HepG2 (cell line): ENCODE data around the gene STN1.

Experiments
- EZH2 ChIP-seq: conservative IDR thresholded peaks from 2 replicates; pipeline ENCODE4 v1.6.1; 2012; ENCODE audit warnings: mild to moderate bottlenecking, low read depth, low read length, moderate library complexity
- MXI1 ChIP-seq: IDR thresholded peaks from 3 replicates; pipeline ENCODE4 v1.6.1; 2012; ENCODE audit warnings: low read depth, low read length, inconsistent platforms, borderline replicate concordance
- NR2F2 ChIP-seq: IDR thresholded peaks from 2 replicates; pipeline ENCODE4 v1.6.1; 2012; ENCODE audit warnings: low read depth, inconsistent platforms, borderline replicate concordance
- TFE3 ChIP-seq: IDR thresholded peaks from 2 replicates; pipeline ENCODE4 v1.6.1; 2016
- XBP1 ChIP-seq: sonication (generic); formaldehyde crosslinking; IDR thresholded peaks from 2 replicates; pipeline ENCODE4 v1.5.0; 2020; ENCODE audit warnings: missing genetic modification reagents
- ZBTB4 ChIP-seq: sonication (generic); formaldehyde crosslinking; IDR thresholded peaks from 2 replicates; pipeline ENCODE4 v1.4.0; 2020; ENCODE audit warnings: missing genetic modification reagents, mild to moderate bottlenecking, borderline replicate concordance

GRCh38 chr10:103834436-103835095, 83.4 kb downstream of the STN1 start:
- TF ChIP-seq MXI1 (no peak), EZH2 (no peak), ZBTB4 (CRISPR knock-in tag) (no peak), NR2F2 (no peak), TFE3 (no peak), XBP1 (no peak)
